ENCODE measurements around the gene CACNA1B. TPM values are rescaled to one million over a fixed set of nuclear protein-coding genes. Genes with fewer than 3 reads are reported as not detected.

Gene CACNA1B
- total RNA-seq, 6 donors from 2014 or later = 0.03 to 0.15 (median 0.03) TPM; not detected in 3

DNA sequence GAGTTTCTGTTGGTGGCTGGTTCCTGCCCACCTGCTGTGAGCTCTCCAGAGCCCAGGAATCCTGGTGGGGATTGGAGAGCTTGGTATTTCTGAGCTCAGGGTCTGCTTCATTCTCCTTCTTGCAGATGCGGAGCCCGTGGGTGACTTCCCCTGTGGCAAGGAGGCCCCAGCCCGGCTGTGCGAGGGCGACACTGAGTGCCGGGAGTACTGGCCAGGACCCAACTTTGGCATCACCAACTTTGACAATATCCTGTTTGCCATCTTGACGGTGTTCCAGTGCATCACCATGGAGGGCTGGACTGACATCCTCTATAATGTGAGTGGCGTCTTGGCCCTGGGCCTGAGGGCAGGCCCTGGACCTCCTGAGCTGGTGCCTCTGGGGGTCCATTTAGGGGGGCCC is 39.5 kb downstream of the CACNA1B start:
- TF ChIP-seq POLR2AphosphoS5 (IDR thresholded peaks at IDR 0.05) (no peak), POLR2A (IDR thresholded peaks at IDR 0.05) (no peak), EP300 (IDR thresholded peaks at IDR 0.05) (no peak), CTCF (IDR thresholded peaks at IDR 0.05) (no peak)
- ATAC-seq (ENCODE audit: low FRiP score in 2 of 2) = no peak

GRCh38 chr9:137917795-137918194 is 40.2 kb downstream of the CACNA1B start:
- no peak overlapping the region for H3K27ac ChIP-seq
- no peaks in the 10 kb centered on the region for H3K4me1 ChIP-seq
- H3K9me3 ChIP-seq = no peaks in the 10 kb centered on the region
- no peak overlapping the region for H3K4me3 ChIP-seq
- TF ChIP-seq POLR2A (IDR thresholded peaks at IDR 0.05) (no peak), CTCF (IDR thresholded peaks at IDR 0.05) (no peak), EP300 (IDR thresholded peaks at IDR 0.05) (no peak)
- no peak for ATAC-seq (ENCODE audit: low FRiP score in 2 of 2)
- no peak for DNase-seq
- H3K27me3 ChIP-seq = no peaks in the 10 kb centered on the region
- 87 to 90% methylated on average over 3 to 13 of the region's 13 CpGs for WGBS, 2 donors
- no peaks in the 10 kb centered on the region for H3K36me3 ChIP-seq

More for the DNA sequence above, 39.5 kb downstream of the CACNA1B start:
- H3K27ac ChIP-seq = no peak overlapping the region
- no peaks in the 10 kb centered on the region for H3K9me3 ChIP-seq
- H3K27me3 ChIP-seq = no peaks in the 10 kb centered on the region
- H3K4me3 ChIP-seq = no peak overlapping the region
- no peak for DNase-seq
- H3K36me3 ChIP-seq = no peaks in the 10 kb centered on the region
- H3K4me1 ChIP-seq = no peaks in the 10 kb centered on the region
- WGBS, 2 donors = 80 to 90% methylated on average over 1 to 6 of the region's 8 CpGs

GRCh38 chr9:137918331-137919094 is 40.9 kb downstream of the CACNA1B start:
- no peak for TF ChIP-seq POLR2AphosphoS5 (IDR thresholded peaks at IDR 0.05)
- no peaks in the 10 kb centered on the region for H3K36me3 ChIP-seq
- DNase-seq = no peak
- no peak overlapping the region for H3K27ac ChIP-seq
- no peaks in the 10 kb centered on the region for H3K27me3 ChIP-seq
- no peak overlapping the region for H3K4me3 ChIP-seq
- no peaks in the 10 kb centered on the region for H3K9me3 ChIP-seq
- no peaks in the 10 kb centered on the region for H3K4me1 ChIP-seq
- ATAC-seq (ENCODE audit: low FRiP score in 2 of 2) = peak in 1 of 2 donors; percentile 23
- 62 to 65% methylated on average over 8 to 9 of the region's 9 CpGs for WGBS, 2 donors

DNA sequence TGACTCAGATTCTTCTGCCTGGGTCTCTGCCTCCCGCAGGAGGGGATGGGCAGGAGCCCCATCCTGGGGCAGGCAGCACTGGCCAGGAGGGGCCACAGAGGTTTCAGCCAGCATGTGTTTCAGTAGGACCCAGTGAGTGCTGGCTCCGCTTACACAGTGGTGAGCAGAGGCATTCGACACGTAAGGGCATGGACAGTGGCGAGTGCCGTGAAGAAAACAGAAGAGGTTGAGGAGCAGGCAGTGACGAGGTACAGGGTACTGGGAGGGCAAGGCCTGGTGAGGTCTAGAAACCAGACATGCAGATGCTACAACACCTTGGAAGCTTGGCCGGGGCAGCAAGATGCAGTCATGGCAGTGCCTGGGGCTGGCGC is 41.5 kb downstream of the CACNA1B start:
- Histone ChIP-seq H3K4me1 (no peaks in the 10 kb centered on the region), H3K27me3 (no peaks in the 10 kb centered on the region), H3K4me3 (no peak overlapping the region), H3K9me3 (no peaks in the 10 kb centered on the region), H3K27ac (no peak overlapping the region), H3K36me3 (no peaks in the 10 kb centered on the region)
- no peak for TF ChIP-seq CTCF (IDR thresholded peaks at IDR 0.05)
- no peak for DNase-seq
- ATAC-seq (ENCODE audit: low FRiP score in 2 of 2) = peak; percentile 39 to 41
- WGBS, 2 donors = 76 to 91% methylated on average over 9 of the region's 9 CpGs

- no peak for ATAC-seq (ENCODE audit: low FRiP score in 2 of 2)
- H3K4me1 ChIP-seq = no peaks in the 10 kb centered on the region
- H3K36me3 ChIP-seq = no peaks in the 10 kb centered on the region
- no peaks in the 10 kb centered on the region for H3K9me3 ChIP-seq
- H3K27ac ChIP-seq = no peak overlapping the region
- H3K4me3 ChIP-seq = no peak overlapping the region
- H3K27me3 ChIP-seq = no peaks in the 10 kb centered on the region
- WGBS, 2 donors = 66 to 67% methylated on average over 14 to 15 of the region's 15 CpGs
- DNase-seq = no peak
- TF ChIP-seq CTCF (IDR thresholded peaks at IDR 0.05) (no peak), POLR2AphosphoS5 (IDR thresholded peaks at IDR 0.05) (no peak), EP300 (IDR thresholded peaks at IDR 0.05) (no peak), POLR2A (IDR thresholded peaks at IDR 0.05) (no peak)
These were observed 42.1 kb downstream of the CACNA1B start for GRCh38 chr9:137919649-137920141.

Data from upper lobe of left lung (tissue), 6 donors.